Activated CD4-positive, alpha-beta T cell treated with anti-CD3 and anti-CD28 coated beads for 36 hours (primary cell): ENCODE results near the gene DNAJC4. TPM values are rescaled to one million over a fixed set of nuclear protein-coding genes. Genes with fewer than 3 reads are reported as not detected.

Experiments used
- ATAC-seq: fragments of 200-7000 bp; cut with Tn5 transposase; one replicate; pipeline ENCODE4 v1.10.0; 2021; ENCODE audit warnings: mild to moderate bottlenecking, moderate library complexity
- CTCF ChIA-PET: fragments of 350-600 bp; sonication (Branson Sonifier 250); formaldehyde crosslinking; loops from one replicate; lab custom pipeline; 2021; ENCODE audit warnings: antibody characterized with exemption; lab: Charles Lee
- POLR2A ChIA-PET: fragments of 350-600 bp; sonication (Branson Sonifier 250); formaldehyde crosslinking; loops from one replicate; lab custom pipeline; 2021; ENCODE audit warnings: antibody characterized with exemption, inconsistent platforms; lab: Charles Lee
- DNase-seq: peaks from one replicate; pipeline ENCODE4 v3.0.0-alpha.2; 2020
- H3K27ac Mint-ChIP-seq: one replicate; pipeline ENCODE4 v1.8.0; 2021; ENCODE audit warnings: mixed read lengths
- H3K27me3 Mint-ChIP-seq: one replicate; pipeline ENCODE4 v1.8.0; 2021; ENCODE audit warnings: mixed read lengths
- H3K36me3 Mint-ChIP-seq: one replicate; pipeline ENCODE4 v1.8.0; 2021; ENCODE audit warnings: low read depth, mixed read lengths
- H3K4me1 Mint-ChIP-seq: one replicate; pipeline ENCODE4 v1.8.0; 2021; ENCODE audit warnings: mixed read lengths
- H3K4me3 Mint-ChIP-seq: one replicate; pipeline ENCODE4 v1.8.0; 2021; ENCODE audit warnings: mild to moderate bottlenecking, moderate library complexity, mixed read lengths
- H3K9me3 Mint-ChIP-seq: one replicate; pipeline ENCODE4 v1.8.0; 2021; ENCODE audit warnings: low read depth, mixed read lengths
- intact Hi-C, 2 experiments: fragments of 100-400 bp; cut with DNase I in 1 of 2; cut with micrococcal nuclease in 1 of 2; formaldehyde crosslinking; loops; one replicate each; pipeline versions ENCODE4 v1.14.2 to v1.15.1; 2022 to 2024; cut with DNase I, micrococcal nuclease
- total RNA-seq, 2 experiments: library from RNA; stranded (reverse); gene quantifications; one replicate each; pipeline ENCODE4 v1.2.3, GENCODE V29; 2021

Gene DNAJC4
- total RNA-seq, 2 experiments from 2014 or later, result 21.9 to 23.1 TPM

DNA sequence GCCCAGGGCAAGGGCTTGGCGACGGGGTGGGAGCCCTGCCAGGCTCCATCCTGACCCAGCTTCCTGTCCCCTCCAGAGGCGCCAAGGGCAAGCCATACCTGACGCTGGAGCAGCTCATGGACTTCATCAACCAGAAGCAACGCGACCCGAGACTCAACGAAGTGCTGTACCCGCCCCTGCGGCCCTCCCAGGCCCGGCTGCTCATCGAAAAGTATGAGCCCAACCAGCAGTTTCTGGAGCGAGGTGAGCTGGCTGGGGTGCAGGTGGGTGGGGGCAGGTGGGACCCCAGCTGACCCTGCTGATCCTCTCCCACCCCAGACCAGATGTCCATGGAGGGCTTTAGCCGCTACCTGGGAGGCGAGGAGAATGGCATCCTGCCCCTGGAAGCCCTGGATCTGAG is 26.0 kb downstream of the DNAJC4 start:
- Mint-ChIP-seq H3K4me1 (peaks cover 17% of the 10 kb centered on the region), H3K27ac (no peak overlapping the region), H3K27me3 (no peaks in the 10 kb centered on the region), H3K36me3 (peaks cover 6% of the 10 kb centered on the region), H3K9me3 (no peaks in the 10 kb centered on the region), H3K4me3 (no peak overlapping the region)
- ATAC-seq (no peak), DNase-seq (no peak)
- intact Hi-C loops, result no loop called here
- CTCF ChIA-PET, result interaction anchor here (1.1 to 1.6 kb wide), 3 partner anchors 11 to 48 kb away, joined by 3 read pairs; no protein-coding TSS in a partner anchor
- POLR2A ChIA-PET, result no interaction called here

DNA sequence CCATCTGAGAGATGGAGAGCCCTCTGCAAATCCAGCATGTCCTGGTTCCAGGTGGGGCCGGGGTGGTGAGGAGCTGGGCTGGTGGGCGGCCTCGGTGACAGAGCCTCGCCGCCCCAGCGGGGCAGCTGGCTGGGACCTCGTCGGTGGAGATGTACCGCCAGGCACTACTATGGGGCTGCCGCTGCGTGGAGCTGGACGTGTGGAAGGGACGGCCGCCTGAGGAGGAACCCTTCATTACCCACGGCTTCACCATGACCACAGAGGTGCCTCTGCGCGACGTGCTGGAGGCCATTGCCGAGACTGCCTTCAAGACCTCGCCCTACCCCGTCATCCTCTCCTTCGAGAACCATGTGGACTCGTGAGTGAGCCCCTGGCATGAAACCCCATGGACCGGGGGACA is 28.0 kb downstream of the DNAJC4 start:
- Mint-ChIP-seq H3K36me3 (peaks cover 7% of the 10 kb centered on the region), H3K27ac (no peak overlapping the region), H3K4me3 (no peak overlapping the region), H3K27me3 (no peaks in the 10 kb centered on the region), H3K4me1 (peaks cover 11% of the 10 kb centered on the region), H3K9me3 (no peaks in the 10 kb centered on the region)
- POLR2A ChIA-PET, result no interaction called here
- CTCF ChIA-PET, result interaction anchor here (0.6 to 0.7 kb wide), 2 partner anchors 17 to 83 kb away, joined by 3 to 4 read pairs; partner anchors contain the start of gene FKBP2
- intact Hi-C loops, result no loop called here
- ATAC-seq, result no peak
- no peak for DNase-seq

DNA sequence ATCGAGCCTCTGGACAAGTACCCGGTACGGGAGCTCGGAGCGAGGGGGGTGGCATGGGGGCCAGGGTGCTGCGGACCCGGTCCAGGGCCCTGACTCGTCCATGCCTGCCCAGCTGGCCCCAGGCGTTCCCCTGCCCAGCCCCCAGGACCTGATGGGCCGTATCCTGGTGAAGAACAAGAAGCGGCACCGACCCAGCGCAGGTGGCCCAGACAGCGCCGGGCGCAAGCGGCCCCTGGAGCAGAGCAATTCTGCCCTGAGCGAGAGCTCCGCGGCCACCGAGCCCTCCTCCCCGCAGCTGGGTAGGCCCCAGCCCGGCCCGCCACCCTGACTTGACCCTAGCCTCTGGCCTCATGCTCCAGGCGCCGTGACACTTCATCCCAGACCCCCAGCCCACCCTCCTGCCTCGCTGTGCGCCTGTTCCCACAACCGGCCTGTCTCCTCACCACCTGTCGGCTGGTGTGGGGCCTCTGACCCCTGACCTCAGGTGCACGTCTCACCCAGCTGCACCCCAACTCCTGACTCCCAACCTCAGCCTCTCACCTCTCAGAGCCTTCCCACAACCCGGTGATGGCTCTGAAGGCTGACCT is 28.7 kb downstream of the DNAJC4 start:
- no peak for ATAC-seq
- Mint-ChIP-seq H3K4me1 (peaks cover 11% of the 10 kb centered on the region), H3K4me3 (no peak overlapping the region), H3K27ac (peak overlapping the region; percentile 40), H3K27me3 (no peaks in the 10 kb centered on the region), H3K36me3 (peaks cover 7% of the 10 kb centered on the region), H3K9me3 (no peaks in the 10 kb centered on the region)
- intact Hi-C loops, result no loop called here
- CTCF ChIA-PET, result no interaction called here
- POLR2A ChIA-PET, result no interaction called here
- no peak for DNase-seq

DNA sequence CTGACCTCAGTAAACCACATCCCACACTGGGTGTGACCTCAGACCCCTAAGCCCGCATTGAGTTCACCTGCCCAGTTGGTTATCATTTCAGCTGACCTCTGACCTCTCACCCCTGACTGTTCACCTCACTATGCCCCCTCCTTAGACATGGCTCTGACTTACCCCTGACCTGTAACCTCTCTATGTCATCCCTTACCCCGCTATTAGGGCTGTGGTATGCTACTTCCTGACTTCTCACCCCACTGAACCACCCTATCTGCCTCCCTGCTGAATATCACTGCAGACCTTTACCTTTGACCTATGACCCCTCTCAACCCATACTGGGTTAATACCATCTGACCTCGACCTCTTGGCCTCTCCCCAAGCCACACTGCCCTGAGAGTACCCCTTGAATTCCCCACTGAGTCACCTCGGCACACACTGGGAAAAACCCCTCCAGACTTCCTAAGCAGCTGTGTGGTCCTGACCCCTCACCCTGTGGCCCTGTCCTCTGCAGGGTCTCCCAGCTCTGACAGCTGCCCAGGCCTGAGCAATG is 29.3 kb downstream of the DNAJC4 start:
- Mint-ChIP-seq H3K4me1 (peaks cover 11% of the 10 kb centered on the region), H3K4me3 (no peak overlapping the region), H3K27me3 (no peaks in the 10 kb centered on the region), H3K27ac (peak overlapping the region; percentile 40), H3K9me3 (no peaks in the 10 kb centered on the region), H3K36me3 (peaks cover 7% of the 10 kb centered on the region)
- CTCF ChIA-PET, result no interaction called here
- DNase-seq (no peak), ATAC-seq (peak; percentile 50)
- intact Hi-C loops, result no loop called here
- POLR2A ChIA-PET, result no interaction called here

DNA sequence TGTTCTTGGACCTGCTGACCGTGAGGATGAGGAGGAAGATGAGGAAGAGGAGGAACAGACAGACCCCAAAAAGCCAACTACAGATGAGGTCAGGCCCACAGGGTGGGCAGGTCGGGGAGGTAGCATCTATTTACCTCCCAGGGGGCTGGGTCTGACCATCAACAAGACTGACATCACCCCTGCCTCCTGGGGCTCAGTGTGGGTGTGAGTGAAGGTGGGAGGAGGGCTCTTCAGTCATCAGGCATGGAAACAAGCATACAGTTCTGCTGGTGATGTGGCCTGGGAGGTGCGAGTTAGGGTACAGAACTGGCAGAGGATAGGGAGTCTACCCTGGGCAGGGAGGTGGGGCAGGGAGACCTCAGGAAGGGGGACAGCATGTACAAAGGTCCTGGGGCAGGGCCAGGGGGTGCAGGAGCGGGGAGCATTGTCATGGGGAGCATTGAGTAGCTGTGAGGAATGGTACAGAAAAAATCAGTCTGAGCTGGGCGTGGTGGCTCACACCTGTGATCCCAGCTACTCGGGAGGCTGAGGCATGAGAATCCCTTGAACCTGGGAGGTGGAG is 29.9 kb downstream of the DNAJC4 start:
- Mint-ChIP-seq H3K4me3 (no peak overlapping the region), H3K27me3 (no peaks in the 10 kb centered on the region), H3K9me3 (no peaks in the 10 kb centered on the region), H3K36me3 (peaks cover 7% of the 10 kb centered on the region), H3K27ac (no peak overlapping the region), H3K4me1 (peaks cover 11% of the 10 kb centered on the region)
- intact Hi-C loops, result no loop called here
- DNase-seq (no peak), ATAC-seq (peak; percentile 43)
- CTCF ChIA-PET, result interaction anchor here (1.6 kb wide), 1 partner anchor 10 kb away, joined by 3 read pairs; no protein-coding TSS in a partner anchor
- POLR2A ChIA-PET, result no interaction called here

DNA sequence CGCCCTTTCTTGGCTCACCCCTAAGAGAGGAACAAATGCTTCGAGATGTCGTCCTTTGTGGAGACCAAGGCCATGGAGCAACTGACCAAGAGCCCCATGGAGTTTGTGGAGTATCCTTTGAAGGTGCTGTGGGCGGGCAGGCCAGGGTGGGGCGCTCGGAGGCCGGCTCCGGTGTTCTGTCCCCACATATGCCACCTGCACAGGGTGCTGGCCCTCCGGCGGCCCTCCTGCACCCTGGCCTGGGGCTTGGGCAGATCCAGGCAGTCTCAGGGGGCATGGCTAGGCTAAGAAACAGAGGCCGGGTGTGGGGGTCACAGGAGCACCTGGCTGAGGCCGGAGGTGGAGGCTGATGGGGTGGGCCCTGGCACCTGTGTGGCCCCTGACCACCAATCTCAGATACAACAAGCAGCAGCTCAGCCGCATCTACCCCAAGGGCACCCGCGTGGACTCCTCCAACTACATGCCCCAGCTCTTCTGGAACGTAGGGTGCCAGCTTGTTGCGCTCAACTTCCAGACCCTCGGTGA is 31.3 kb downstream of the DNAJC4 start:
- Mint-ChIP-seq H3K36me3 (peaks cover 7% of the 10 kb centered on the region), H3K4me1 (peaks cover 11% of the 10 kb centered on the region), H3K4me3 (no peak overlapping the region), H3K9me3 (no peaks in the 10 kb centered on the region), H3K27ac (no peak overlapping the region), H3K27me3 (no peaks in the 10 kb centered on the region)
- ATAC-seq (no peak), DNase-seq (no peak)
- CTCF ChIA-PET, result interaction anchor here (0.6 to 1.6 kb wide), 2 partner anchors 10 to 12 kb away, joined by 3 read pairs; no protein-coding TSS in a partner anchor
- POLR2A ChIA-PET, result interaction anchor here (0.6 to 1.0 kb wide), 2 partner anchors 30 to 39 kb away, joined by 3 to 5 read pairs; no protein-coding TSS in a partner anchor
- intact Hi-C loops, result no loop called here

DNA sequence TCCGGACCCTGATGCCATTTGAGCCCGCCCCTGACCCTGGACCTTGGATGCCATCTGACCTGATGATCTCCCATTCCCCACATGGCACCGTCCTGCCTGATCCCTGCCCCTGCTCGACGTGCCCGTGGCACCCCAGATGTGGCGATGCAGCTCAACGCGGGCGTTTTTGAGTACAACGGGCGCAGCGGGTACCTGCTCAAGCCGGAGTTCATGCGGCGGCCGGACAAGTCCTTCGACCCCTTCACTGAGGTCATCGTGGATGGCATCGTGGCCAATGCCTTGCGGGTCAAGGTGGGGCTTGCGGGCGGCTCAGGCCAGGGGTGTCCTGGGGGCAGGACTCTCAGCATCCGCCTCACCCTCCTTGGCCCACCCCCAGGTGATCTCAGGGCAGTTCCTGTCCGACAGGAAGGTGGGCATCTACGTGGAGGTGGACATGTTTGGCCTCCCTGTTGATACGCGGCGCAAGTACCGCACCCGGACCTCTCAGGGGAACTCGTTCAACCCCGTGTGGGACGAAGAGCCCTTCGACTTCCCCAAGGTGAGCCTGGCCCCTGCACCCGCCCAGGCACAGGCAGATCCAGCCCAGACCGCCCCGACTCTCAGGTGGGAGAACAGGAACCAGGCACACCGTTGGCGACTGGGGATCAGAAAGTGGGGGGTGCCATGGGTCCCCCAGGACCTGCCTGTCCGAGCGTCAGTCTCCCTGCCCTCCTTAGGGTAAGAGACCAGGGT is 32.1 kb downstream of the DNAJC4 start:
- Mint-ChIP-seq H3K4me1 (peaks cover 11% of the 10 kb centered on the region), H3K36me3 (peaks cover 7% of the 10 kb centered on the region), H3K27me3 (no peaks in the 10 kb centered on the region), H3K9me3 (no peaks in the 10 kb centered on the region), H3K27ac (no peak overlapping the region), H3K4me3 (no peak overlapping the region)
- CTCF ChIA-PET, result interaction anchor here (0.6 to 1.0 kb wide), 3 partner anchors 10 to 38 kb away, joined by 3 read pairs; no protein-coding TSS in a partner anchor
- ATAC-seq (no peak), DNase-seq (no peak)
- intact Hi-C loops, result no loop called here
- POLR2A ChIA-PET, result no interaction called here

DNA sequence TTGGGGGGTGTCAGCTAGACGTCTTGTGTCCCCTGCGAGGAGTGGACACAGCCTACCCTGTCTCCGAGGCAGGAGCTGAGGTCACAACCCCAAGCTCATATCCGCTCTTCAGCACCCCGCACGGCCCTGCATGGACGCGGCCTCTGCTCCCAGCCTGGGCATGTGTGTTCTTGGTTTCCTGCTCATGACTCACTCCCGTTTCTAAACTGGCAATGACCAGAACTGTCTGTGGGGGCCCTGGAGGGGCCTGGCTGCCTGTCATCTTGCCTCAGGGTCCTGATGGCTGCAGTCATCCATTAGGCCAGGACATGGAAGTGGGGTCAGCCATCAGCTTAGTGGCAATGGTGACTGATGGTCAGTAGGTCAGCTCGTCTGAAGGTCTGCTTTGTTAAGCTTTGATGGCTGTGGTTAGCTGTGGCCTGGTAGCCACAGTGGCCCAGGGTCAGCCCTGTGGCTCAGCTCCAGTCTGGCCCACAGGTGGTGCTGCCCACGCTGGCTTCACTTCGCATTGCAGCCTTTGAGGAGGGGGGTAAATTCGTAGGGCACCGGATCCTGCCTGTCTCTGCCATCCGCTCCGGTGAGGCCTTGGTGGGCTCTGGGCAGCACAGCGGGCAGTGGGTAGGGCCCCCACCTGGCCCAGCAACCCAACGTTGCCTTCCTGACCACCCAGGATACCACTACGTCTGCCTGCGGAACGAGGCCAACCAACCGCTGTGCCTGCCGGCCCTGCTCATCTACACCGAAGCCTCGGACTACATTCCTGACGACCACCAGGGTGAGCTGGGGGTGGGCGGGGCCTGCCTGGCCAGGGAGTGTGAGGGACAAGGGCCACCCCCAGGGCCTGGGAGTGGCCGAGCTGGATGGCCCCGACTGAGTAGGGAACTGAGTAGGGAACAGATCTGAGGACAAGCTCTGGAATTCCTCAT is 32.9 kb downstream of the DNAJC4 start:
- Mint-ChIP-seq H3K4me1 (peaks cover 16% of the 10 kb centered on the region), H3K27me3 (no peaks in the 10 kb centered on the region), H3K27ac (no peak overlapping the region), H3K36me3 (peaks cover 7% of the 10 kb centered on the region), H3K9me3 (no peaks in the 10 kb centered on the region), H3K4me3 (no peak overlapping the region)
- POLR2A ChIA-PET, result no interaction called here
- no peak for DNase-seq
- CTCF ChIA-PET, result interaction anchor here (0.9 to 1.0 kb wide), 2 partner anchors 11 to 37 kb away, joined by 3 read pairs; no protein-coding TSS in a partner anchor
- ATAC-seq, result no peak
- intact Hi-C loops, result no loop called here

DNA sequence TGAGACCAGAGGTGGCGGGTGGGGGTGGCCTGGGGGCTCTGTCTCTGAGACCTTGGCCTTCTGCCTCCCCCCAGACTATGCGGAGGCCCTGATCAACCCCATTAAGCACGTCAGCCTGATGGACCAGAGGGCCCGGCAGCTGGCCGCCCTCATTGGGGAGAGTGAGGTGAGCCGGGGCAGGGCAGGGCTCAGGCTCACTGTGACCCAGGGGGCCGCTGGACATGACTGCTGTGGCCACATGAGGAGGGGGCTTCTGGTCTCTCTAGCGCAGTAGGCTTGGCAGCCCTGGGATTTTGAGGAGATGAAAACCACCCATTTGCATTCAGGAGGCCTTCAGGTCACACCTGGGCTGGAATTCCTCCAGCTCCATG is 33.6 kb downstream of the DNAJC4 start:
- POLR2A ChIA-PET, result no interaction called here
- DNase-seq (no peak), ATAC-seq (no peak)
- no peak overlapping the region for H3K27ac Mint-ChIP-seq
- H3K4me3 Mint-ChIP-seq, result no peak overlapping the region
- CTCF ChIA-PET, result interaction anchor here (1.0 to 1.3 kb wide), 2 partner anchors 11 to 37 kb away, joined by 3 to 5 read pairs; no protein-coding TSS in a partner anchor
- H3K9me3 Mint-ChIP-seq, result no peaks in the 10 kb centered on the region
- H3K4me1 Mint-ChIP-seq, result peaks cover 22% of the 10 kb centered on the region
- intact Hi-C loops, result no loop called here
- peaks cover 10% of the 10 kb centered on the region for H3K36me3 Mint-ChIP-seq
- no peaks in the 10 kb centered on the region for H3K27me3 Mint-ChIP-seq

DNA sequence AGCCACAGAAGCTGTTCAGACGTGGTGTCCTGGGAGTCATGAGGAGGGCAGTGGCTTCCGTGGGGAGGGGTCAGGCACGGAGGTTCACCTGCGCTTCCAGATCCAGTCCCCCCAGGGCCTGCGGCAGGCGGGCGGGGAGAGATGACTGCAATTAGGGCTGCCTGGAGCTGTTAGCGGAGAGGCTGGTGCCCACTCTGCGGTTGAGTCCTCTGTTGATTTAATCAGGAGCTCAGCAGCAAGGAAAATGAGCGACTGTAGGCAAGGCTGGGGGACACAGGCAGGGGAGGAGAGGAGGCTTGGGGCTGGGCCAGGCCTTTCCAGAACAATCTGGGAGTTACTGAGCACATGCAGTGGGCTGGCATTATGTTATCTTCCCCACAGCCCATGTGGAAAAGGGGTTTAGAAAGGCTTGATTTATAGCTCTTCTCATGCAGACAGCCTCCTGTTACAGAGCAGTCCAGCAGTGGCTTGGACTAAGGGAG is 34.1 kb downstream of the DNAJC4 start:
- no peak for ATAC-seq
- H3K9me3 Mint-ChIP-seq, result no peaks in the 10 kb centered on the region
- no peak overlapping the region for H3K27ac Mint-ChIP-seq
- ChIA-PET POLR2A (no interaction called here), CTCF (interaction anchor here (1.3 kb wide), 2 partner anchors 36 to 40 kb away, joined by 4 to 5 read pairs; no protein-coding TSS in a partner anchor)
- intact Hi-C loops, result no loop called here
- peaks cover 10% of the 10 kb centered on the region for H3K36me3 Mint-ChIP-seq
- no peak for DNase-seq
- H3K27me3 Mint-ChIP-seq, result no peaks in the 10 kb centered on the region
- H3K4me1 Mint-ChIP-seq, result peaks cover 22% of the 10 kb centered on the region
- no peak overlapping the region for H3K4me3 Mint-ChIP-seq
